HG02798 (cell line): ENCODE results near the gene MAPK11.

ENCODE experiments used
- ATAC-seq: cut with Tn5 transposase; IDR thresholded peaks from one replicate; pipeline ENCODE4 v1.9.1; 2021; ENCODE audit warnings: mild to moderate bottlenecking; ENCODE audit not compliant: unreplicated experiment, poor library complexity

The MAPK11 gene

GRCh38 chr22:50252082-50253045 is 17.8 kb downstream of the MAPK11 start:
- ATAC-seq, result no peak

DNA sequence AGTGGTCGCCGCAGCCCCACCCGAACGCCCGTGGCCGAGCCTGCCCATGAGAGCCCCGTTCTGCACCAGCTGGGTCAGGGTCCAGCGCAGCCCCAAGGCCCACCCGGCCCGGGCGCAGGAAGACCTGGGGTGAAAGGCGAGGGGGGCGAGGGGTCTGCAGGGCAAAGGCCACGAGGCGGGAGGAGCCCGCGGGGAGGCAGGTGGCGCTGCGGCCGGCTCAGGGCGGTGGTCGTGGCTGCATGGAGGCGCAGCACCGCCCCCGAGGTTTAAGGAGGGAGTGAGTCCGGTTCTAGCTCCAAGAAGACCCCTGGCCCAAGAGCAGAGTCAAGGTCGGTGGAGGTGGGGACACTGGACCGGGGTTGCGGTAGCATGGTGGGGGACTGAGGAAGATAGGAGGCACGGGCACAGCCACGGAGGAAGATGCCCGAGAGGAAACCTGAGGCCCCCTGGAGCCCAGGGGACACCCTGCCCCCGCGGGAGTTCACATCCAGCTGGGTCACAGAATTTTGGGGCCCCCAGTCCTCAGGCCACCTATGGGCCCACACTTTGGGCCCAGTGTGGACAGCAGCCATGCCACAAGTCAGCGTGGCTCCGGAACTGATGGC is 18.6 kb downstream of the MAPK11 start:
- no peak for ATAC-seq

- ATAC-seq, result peak; percentile 75
Observed at GRCh38 chr22:50250555-50251476, 19.4 kb downstream of the MAPK11 start, which contains the start of gene HDAC10. HDAC10 (minus strand) TSS chr22:50251265; CDS start chr22:50251032, 233 bp downstream.

GRCh38 chr22:50250249-50250554 is 20.0 kb downstream of the MAPK11 start:
- ATAC-seq, result no peak

DNA sequence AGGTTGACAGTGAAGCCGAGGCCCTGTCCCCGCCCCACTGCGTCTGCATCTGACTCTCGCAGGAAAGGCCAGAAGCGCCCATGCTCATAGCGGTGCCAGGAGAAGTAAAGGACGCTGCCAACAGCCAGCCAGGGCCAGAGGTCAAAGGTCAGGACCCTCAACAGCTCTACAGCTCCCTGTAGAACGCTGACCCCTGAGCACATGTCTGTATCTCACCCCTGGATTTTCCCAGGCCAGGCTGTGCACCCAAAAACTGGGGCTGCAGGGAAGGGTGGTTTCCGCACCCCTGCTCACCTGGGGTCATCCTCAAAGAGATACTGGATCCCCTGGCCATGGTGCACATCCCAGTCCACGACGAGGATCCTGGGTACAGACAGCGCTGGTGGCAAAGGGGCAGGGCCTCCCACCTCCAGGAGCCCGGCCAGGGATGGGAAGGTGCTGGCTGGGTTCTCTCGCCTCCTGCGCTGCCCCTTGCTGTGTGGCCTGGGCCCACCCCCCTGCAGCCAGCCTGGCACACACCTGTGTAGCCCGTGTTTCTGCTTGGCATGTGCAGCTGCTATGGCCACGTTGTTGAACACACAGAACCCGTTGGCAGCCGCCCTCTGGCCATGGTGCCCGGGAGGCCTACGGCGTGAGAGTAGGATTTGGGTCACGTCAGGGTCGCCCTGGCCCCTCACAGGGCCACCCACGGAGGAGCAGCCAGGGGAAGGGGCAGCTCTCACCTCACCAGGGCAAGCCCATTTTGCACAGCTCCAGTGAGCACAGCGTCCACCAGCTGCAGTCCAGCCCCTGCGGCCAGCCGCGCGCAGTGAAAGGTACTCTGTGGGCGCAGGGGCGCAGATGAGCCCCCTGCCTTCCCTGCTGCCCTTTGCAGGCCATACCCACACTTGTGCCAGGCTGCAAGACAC is 20.6 kb downstream of the MAPK11 start:
- no peak for ATAC-seq

DNA sequence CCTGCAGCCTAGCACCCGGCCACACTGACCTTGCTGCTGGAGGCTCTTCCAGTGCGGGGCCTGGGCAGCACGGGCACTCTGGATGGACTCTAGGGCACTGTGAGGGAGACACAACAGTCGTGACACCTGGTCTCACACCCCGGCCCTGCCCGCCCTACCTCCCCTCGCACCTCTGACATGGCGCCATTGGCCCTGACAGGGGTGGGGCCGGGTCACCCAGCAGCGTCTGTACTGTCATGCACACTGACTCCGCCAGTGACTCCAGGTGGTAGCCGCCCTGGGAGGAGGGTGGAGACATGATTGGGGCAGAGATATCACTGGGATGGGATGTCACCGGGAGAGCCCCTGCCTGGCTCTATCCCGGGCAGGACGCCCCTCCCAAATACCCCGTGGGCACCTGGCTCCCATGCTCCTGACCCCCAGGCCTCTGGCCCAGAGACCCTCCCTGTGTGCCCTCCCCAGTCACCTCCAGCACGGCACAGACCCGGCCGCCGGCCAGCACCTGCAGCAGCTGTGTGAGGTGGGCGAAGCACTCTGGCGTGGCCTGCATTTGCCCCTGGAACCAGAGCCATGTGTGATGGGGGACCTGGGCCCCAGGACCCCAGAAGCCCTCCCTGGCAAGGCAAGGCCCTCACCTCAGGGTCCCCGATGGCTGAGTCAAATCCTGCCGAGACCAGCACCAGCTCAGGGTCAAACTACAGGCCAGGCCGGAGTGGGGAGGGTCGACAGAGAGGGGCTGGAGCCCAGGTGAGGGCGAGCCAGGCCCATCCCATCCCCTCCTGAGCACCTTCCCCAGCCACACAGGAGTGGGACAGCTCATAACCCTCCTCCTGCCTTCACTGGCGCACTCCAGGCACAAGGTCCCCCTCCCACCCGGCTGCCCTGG is 21.7 kb downstream of the MAPK11 start:
- no peak for ATAC-seq

- ATAC-seq, result no peak
Observed at GRCh38 chr22:50247748-50248147, 22.4 kb downstream of the MAPK11 start.

- no peak for ATAC-seq
Observed at GRCh38 chr22:50246242-50247175, 23.7 kb downstream of the MAPK11 start.

- ATAC-seq, result peak; percentile 3
Observed at GRCh38 chr22:50245214-50246072, 24.7 kb downstream of the MAPK11 start.

DNA sequence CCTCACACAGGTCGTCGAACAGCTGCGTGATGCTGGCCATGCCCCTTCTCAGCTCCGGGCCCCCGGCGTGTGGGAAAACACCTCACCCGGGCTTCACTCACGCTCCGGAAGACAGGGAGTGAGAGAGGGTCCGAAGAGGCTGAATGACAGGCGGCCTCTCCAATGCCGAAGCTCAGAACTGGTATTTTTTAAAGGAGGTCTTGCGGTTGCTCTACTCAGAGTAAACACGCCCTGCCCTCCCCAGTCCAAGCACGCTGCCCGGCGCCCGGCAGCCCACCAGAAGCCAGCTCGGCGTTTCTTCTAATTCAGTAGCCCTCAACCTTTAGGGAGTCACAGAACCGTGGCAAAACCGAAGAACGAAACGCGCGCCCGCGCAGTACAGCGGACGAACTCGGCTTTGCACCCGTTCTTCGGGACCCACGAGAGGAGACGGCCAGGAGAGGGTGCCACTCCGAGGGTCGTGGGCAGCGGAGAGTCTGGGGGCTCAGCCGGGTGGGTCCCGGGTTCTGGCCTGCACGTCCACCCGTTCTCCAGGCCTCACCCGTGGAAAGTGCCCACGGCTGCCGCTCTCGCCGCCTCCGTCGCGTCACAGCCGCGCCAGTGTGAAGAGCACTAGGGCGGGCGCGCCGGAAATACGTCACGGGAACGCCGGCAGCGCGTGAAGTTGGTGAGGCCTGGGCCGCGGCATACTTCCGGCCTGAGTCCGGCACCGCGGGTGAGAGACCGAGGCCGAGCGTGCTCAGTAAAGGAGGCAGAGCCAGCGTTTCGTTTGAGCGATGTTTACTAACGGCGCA is 25.6 kb downstream of the MAPK11 start, which contains the start of gene TUBGCP6:
TSS of gene TUBGCP6 (minus strand) at position 604 of the 794 bp plus-strand sequence. CDS start at position 40, 564 bp downstream.
- peak; percentile 82 for ATAC-seq

DNA sequence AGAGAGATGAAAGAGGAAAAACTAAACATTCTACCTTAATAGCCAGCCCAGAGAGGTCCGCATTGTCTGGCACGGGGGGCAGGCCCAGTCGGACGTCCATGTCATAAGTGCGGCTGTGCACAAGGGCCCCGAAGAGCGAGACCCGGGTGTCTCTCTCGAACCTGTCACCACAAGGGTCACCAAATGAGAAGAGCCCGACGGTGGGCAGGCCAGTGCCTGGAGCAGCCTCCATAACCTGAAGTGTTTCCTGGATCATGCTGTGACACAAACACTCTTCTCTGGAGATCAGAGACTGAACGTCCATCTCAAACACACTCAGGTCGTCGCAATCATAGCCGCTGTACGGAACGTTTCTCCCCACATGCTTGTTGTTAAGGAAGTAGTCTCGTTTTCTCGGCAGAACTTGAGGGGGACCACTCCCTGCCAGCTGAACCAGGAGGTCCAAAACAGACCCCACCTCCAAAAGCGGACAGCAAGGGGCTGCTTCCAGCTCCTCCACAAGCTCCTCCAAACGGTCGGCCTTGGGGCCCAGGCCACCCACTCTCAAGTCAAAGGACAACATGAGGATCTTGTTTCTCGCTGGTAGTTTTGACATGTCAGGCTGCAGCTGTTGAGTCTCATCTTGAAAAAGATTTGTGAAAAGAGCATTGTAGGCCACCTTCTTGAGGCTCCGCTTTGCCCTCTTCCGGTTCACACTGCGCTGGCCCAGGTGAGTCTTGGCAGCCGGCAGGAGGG is 26.3 kb downstream of the MAPK11 start:
- ATAC-seq, result no peak

DNA sequence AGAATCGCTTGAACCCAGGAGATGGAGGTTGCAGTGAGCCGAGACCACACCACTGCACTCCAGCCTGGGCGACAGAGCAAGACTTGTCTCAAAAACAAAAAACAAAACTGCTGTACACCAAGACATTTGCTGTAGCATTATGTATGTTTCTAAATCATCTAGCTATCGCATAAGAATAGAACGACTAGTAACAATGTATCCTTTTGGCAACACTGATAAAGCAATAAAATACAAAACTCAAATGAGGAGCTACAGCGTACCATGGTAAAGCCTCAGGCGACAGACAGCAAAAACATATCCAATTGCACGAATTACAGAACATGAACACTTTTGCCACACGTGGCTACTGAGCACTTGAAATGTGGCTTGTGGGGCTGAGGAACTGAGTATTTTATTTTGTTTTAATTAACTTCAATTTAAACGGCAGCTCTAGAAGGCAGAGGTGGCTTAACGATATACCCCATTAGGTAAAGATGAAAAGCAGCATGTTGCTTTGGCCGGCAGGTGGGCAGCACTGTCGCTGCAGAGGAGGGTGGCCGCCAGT is 27.7 kb downstream of the MAPK11 start:
- ATAC-seq, result no peak

GRCh38 chr22:50238755-50239154 is 31.4 kb downstream of the MAPK11 start:
- no peak for ATAC-seq

DNA sequence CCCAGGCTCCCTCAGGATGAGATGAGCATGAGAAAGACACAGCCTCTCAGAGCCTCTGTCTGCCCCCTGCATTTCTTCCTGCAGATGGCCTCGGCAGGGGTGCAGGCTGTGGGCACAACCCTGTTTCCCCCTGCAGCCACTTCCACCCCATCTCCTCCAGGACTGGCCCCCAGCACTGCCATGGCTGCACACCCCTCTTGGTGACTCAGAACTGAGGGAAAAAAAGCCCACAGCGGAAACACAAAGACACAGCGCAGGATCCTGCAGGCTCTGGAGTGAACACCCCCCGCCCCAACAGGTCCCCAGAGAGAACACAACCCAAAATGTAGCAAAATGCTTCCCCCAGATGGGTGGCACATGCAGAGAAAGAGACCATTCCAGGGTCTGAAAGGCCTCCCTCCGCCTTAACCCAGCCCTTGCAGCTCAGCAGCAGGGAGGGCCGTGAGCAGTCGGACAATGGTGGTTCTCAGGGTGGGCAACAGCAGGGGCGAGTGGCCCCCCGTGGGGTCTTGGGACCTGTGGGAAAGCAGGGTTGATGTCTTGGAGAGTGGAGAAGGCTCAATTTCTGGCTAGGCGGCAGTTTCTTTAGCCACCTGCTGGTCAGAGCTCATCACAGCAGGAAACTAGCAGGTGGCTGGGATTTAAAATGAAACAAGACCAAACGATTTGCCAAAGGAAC is 33.3 kb downstream of the MAPK11 start:
- ATAC-seq, result no peak
